ENCODE measurements around the gene GARIN3.
"Not testable (repeated sequence)": the region's sequence is repeated elsewhere in the genome, so short reads cannot be mapped to it uniquely, and the experiment has no call there.

GRCh38 chr5:157185122-157185521, 19.1 kb upstream of the GARIN3 start:
- TF ChIP-seq, protein P1, sequence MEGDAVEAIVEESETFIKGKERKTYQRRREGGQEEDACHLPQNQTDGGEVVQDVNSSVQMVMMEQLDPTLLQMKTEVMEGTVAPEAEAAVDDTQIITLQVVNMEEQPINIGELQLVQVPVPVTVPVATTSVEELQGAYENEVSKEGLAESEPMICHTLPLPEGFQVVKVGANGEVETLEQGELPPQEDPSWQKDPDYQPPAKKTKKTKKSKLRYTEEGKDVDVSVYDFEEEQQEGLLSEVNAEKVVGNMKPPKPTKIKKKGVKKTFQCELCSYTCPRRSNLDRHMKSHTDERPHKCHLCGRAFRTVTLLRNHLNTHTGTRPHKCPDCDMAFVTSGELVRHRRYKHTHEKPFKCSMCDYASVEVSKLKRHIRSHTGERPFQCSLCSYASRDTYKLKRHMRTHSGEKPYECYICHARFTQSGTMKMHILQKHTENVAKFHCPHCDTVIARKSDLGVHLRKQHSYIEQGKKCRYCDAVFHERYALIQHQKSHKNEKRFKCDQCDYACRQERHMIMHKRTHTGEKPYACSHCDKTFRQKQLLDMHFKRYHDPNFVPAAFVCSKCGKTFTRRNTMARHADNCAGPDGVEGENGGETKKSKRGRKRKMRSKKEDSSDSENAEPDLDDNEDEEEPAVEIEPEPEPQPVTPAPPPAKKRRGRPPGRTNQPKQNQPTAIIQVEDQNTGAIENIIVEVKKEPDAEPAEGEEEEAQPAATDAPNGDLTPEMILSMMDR (IDR thresholded peaks at IDR 0.05; ENCODE audit: insufficient read depth, low read length, poor library complexity, severe bottlenecking) = not testable (repeated sequence)
- TF ChIP-seq EZH2phosphoT487 (conservative IDR thresholded peaks at IDR 0.05; ENCODE audit: low read length) = not testable (repeated sequence)

Measured in SU-DHL-6 (cell line).